ENCODE measurements around the gene SIX5.
A peak's percentile ranks its signal among the peaks of the same experiment; 100 is the strongest.

The SIX5 gene

DNA sequence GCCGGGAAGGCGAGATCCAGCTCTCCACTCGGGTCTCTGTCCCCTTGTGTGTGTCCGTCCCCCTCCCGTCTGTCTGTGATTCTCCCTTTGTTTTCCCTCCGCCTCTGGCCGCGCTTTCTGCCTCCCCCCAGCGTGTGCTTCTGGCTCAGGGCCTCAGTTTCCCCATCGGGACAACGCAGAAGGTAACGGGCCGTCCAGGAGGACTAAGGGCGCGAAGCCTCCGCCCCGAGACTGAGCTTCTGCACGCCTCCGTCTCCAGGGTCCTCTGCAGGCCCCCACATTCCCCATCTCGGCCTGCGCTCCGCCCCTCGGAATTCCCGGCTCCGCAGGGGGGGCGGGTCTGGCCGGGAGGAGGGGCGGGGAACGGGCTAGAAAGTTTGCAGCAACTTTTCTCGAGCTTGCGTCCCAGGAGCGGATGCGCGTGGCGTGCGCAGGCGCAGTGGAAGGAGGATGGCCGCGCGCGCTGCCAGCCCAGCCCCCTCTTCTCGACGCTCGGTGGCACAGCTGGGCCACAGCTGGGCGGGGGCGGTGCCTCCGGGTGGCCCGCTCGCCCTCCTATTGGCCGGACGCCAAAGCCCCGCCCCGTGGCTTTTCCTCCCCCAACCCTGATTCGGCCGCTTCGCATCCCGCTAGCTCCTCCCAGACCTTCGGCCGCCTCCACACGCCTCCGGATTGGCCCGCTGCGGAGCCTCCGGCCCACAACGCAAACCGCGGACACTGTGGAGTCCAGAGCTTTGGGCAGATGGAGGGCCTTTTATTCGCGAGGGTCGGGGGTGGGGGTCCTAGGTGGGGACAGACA is at the start of gene SIX5:
SIX5 (minus strand) TSS at position 269 of the 799 bp plus-strand sequence. CDS start 408 bp downstream, outside the sequence.
- TF ChIP-seq, protein P1, sequence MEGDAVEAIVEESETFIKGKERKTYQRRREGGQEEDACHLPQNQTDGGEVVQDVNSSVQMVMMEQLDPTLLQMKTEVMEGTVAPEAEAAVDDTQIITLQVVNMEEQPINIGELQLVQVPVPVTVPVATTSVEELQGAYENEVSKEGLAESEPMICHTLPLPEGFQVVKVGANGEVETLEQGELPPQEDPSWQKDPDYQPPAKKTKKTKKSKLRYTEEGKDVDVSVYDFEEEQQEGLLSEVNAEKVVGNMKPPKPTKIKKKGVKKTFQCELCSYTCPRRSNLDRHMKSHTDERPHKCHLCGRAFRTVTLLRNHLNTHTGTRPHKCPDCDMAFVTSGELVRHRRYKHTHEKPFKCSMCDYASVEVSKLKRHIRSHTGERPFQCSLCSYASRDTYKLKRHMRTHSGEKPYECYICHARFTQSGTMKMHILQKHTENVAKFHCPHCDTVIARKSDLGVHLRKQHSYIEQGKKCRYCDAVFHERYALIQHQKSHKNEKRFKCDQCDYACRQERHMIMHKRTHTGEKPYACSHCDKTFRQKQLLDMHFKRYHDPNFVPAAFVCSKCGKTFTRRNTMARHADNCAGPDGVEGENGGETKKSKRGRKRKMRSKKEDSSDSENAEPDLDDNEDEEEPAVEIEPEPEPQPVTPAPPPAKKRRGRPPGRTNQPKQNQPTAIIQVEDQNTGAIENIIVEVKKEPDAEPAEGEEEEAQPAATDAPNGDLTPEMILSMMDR (IDR thresholded peaks at IDR 0.05; ENCODE audit: insufficient read depth, low read length, poor library complexity, severe bottlenecking): no peak
- DNase-seq (ENCODE audit: extremely low read depth, insufficient read length): peak; percentile 98
- H3K27me3 ChIP-seq (replicated peaks; ENCODE audit: control insufficient read depth, insufficient read depth, low read length): no peaks in the 10 kb centered on the region
- peak within 1 kb of the TSS; percentile 92 for H3K4me3 ChIP-seq (replicated peaks; ENCODE audit: low read depth, low read length)
- H3K36me3 ChIP-seq (ENCODE audit: control insufficient read depth, insufficient read depth, low read length): peaks cover 2% of the 10 kb centered on the region

DNA sequence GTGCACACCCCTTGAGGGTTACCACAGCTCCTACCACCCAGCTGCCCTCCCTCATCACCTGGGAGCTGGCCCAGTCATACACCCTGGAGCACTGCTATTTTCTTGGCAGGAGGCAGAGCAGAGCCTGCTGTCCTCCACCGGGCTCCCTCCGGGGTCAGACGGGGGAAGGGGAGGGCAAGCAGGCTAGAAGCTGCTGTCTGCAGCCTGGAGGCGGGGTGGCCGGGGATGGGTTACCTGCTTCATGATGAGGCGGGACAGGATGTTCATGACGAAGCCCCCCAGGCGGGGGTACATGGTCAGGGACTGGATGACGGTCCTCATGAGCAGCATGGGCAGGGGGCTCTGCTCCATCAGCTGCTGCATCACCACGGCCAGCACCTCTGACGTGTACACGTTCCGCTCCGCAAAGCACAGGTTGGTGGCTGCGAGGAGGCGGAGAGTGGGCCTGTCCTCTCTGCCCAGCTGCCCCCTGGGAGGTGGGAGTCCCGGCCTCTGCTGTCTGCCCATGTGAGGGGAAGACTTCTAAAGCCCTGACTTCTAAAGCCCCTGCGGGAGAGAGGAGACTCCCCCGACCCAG is 48.8 kb upstream of the SIX5 start:
- DNase-seq (ENCODE audit: extremely low read depth, insufficient read length): no peak
- TF ChIP-seq, protein P1 (IDR thresholded peaks at IDR 0.05; ENCODE audit: insufficient read depth, low read length, poor library complexity, severe bottlenecking): no peak
- Histone ChIP-seq H3K36me3 (ENCODE audit: control insufficient read depth, insufficient read depth, low read length) (peaks cover 23% of the 10 kb centered on the region), H3K4me3 (replicated peaks; ENCODE audit: low read depth, low read length) (no peak overlapping the region), H3K27me3 (replicated peaks; ENCODE audit: control insufficient read depth, insufficient read depth, low read length) (no peaks in the 10 kb centered on the region)

DNA sequence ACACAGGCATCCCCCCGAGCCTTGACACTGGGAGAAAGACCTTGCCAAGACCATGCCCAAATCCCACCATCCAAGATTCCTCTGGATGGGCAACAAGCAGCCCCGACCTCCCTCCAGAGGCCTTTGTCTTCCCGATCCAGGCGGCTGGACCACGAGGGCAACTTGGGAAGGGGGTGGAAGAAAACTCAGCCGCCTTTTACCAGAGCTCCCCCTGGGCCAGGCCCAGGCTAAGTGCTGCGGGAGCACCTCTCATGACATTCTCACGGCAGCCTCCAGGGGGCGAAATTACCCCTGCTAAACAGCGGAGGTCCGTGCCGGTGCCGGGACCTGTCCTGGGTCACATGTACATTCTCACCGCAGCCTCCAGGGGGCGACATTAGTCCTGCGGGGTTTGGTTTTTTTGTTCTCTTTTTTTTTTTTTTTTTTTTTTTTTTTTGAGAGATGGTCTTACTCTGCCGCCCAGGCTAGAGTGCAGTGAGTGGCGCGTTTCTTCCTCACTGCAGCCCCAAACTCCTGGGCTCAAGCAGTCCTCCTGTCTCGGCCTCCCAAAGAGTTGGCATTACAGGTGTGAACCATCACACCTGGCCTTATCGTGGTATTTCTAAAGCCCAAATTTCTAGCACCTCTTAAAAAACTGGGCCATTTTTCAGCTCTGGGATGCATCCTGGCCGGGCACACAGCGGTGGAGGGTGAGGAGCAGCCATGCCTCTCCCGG is 48.1 kb upstream of the SIX5 start:
- Histone ChIP-seq H3K36me3 (ENCODE audit: control insufficient read depth, insufficient read depth, low read length) (peaks cover 23% of the 10 kb centered on the region), H3K27me3 (replicated peaks; ENCODE audit: control insufficient read depth, insufficient read depth, low read length) (no peaks in the 10 kb centered on the region), H3K4me3 (replicated peaks; ENCODE audit: low read depth, low read length) (no peak overlapping the region)
- TF ChIP-seq, protein P1 (IDR thresholded peaks at IDR 0.05; ENCODE audit: insufficient read depth, low read length, poor library complexity, severe bottlenecking): peak; percentile 99
- DNase-seq (ENCODE audit: extremely low read depth, insufficient read length): peak; percentile 80

DNA sequence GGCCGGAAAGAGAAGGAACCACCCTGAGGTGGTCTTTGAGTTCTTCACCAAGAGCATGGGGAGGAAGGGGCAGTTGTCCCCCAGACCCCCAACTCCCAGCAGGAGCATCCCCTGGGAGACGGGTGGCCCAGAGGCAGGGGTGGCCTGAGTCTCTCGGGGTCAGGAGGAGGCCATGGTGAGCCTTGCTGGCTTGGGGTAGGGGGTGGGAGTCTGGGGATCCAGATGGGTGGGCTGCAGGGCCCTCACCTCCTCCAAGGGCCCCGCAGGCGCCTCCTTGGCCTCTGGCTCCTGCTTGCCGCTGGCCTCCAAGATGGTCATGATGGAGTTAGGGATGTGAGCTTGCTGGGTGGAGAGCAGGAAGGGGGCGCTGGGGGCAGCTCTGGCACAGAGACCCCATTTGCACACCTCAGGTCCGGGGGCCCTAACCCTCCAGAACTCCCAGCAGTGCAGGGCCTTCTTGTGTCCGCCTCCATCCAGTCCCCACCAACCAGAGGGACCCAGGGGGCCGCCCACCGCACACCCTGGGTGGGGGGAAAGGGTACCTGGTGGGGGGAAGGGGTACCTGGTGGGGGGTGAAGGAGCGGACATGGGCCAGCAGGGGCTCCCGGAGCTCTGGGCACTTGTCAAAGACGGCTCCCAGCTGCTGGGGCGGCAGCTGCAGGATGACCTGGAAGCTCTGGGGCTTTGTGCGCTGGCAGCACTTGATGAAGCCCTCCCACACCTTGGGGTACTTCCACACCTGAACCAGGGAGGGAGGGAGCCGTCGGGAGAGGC is 47.4 kb upstream of the SIX5 start:
- Histone ChIP-seq H3K4me3 (replicated peaks; ENCODE audit: low read depth, low read length) (no peak overlapping the region), H3K36me3 (ENCODE audit: control insufficient read depth, insufficient read depth, low read length) (peaks cover 20% of the 10 kb centered on the region), H3K27me3 (replicated peaks; ENCODE audit: control insufficient read depth, insufficient read depth, low read length) (no peaks in the 10 kb centered on the region)
- DNase-seq (ENCODE audit: extremely low read depth, insufficient read length): no peak
- TF ChIP-seq, protein P1 (IDR thresholded peaks at IDR 0.05; ENCODE audit: insufficient read depth, low read length, poor library complexity, severe bottlenecking): peak; percentile 4

DNA sequence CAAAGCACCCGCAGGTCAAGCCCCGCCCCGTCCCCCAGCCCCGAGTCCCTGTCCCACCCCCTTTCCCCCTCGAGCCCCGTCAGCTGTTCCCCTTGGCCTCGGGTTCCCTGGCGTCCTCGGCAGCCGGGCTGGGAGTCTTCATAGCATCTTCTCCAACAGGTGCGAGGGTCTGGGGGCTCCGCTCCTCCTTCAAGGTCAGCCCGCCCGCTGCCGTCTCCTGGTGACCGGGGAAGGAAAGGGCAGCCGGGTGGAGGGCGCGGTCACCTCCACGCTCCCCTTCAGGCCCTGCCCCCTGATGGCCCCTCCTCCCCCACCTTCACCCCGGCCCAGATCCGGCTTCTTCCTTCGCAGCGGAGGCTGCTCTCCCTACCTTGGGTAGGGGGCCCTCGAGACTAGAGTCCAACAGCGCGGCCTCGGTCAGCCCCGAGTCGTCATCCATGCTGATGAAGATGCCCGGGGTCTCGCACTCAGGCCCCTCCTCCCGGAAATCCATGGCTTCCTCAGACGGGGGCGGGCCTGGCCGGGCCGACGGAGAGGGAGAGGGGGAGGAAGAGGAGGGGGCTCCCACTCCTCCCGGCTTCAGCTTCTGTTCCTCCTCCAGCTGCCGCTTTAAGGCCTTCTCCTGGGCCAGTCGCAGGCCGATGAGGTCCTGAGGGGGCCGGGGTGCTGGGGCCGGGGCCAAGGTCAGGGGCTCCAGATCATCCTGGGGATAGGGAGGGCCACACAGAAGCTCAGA is 46.6 kb upstream of the SIX5 start:
- Histone ChIP-seq H3K4me3 (replicated peaks; ENCODE audit: low read depth, low read length) (no peak overlapping the region), H3K36me3 (ENCODE audit: control insufficient read depth, insufficient read depth, low read length) (peaks cover 14% of the 10 kb centered on the region), H3K27me3 (replicated peaks; ENCODE audit: control insufficient read depth, insufficient read depth, low read length) (no peaks in the 10 kb centered on the region)
- TF ChIP-seq, protein P1 (IDR thresholded peaks at IDR 0.05; ENCODE audit: insufficient read depth, low read length, poor library complexity, severe bottlenecking): no peak
- DNase-seq (ENCODE audit: extremely low read depth, insufficient read length): no peak

Data from GM06990 (cell line).